NCI-H2081 treated with DMSO at 0.1 percent for 48 hours (cell line): ENCODE measurements around the gene KCNK3.
A peak's percentile ranks its signal among the peaks of the same experiment; 100 is the strongest.
"Not testable (repeated sequence)": the region's sequence is repeated elsewhere in the genome, so short reads cannot be mapped to it uniquely, and the experiment has no call there.

ENCODE experiments used
- DNase-seq: peaks from one replicate; lab custom pipeline; 2025; lab: John Stamatoyannopoulos, UW

The KCNK3 gene

DNA sequence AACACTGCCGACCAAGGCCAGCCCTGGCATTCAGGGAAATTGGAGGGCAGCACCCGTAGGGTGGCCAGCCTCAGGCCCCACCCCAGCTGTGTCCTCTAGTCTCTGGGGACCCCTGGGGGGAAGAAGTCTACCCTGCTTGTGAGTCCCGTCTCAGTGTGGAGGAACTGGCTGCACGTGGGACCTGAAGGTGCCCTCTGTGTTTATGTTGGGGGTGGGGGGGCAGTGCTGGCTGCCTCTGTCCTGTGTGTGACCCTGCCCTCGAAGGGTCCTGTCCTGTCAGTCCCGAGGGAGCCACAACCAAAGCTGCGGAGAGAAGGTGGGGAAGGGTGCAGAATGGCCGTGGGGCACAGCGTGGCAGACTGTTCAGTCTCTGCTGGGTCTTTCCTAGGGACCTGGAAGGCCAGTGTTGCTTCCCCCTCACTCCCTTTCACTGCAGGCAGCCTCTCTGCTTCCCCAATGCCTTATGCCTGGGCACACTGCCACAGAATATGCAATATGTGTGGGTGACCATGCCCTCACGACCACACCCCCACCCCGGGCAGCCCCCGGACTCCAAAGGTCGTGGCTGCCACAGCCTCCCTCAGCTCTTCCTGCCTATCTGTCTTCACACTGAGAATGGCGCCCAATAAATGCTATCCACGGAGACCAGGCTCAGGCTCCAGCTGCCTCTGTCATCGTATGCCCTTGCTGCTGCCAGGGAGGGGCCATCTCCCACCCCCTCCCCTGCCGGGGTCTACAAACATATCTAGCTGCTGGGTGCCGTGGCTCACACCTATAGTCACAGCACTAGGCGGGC lies 38.2 kb downstream of the KCNK3 start:
- no peak for DNase-seq

DNA sequence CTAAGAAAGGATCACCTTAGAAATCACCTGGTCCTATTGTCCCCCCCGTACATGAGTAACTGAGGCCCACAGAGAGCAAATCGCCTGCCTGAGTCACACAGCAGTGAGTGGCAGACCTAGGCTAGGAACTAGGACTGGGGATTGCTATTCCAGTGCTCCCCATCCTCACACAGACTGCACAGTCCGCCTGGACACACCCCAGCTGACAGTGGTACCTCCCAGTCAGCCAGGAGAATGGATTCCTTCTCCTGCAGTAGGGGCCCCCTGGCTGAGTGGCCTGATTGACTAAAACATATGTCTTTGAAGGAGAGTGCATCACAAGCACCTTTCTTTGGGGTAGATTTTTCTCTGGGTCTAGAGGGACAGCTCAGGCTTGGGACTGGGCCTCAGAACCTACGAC lies 39.2 kb downstream of the KCNK3 start:
- no peak for DNase-seq

DNA sequence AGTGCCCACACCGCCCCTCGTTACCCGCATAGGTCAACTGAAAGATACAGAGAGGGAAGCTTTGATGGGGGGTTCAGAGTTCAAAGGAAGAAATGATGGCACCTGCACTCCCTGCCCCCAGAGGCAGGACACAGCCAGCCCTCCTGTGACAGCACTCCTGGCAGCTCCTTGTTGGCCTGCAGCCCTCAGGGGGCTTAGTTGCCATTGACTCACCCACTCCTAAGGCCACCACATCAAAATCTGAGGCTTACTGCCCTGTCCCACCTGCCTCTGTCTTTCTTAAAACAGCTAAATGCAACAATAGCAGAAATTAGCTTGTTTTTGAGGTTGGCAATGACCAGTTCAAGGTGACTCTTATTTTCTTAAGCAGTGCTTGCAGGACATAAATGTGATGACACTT lies 39.9 kb downstream of the KCNK3 start:
- DNase-seq, result no peak

DNA sequence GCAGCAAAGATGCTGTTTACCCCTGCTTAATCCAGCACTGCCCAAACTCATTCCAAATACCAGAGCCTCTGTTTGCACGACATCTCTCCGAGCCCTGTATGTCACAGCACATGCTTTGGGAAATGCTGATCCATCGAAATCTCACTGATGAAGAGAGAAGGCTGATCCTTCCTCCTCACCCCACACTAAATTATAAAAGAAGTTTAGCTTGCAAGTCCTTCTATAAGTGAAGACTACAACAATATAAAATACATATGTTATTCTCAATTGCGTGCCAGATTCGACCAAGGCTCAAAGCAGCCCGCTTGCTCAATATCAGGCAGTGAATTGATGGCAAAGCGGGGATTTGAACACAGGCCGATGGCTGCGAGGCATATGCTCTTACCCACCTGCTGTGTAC lies 40.9 kb downstream of the KCNK3 start:
- no peak for DNase-seq

DNA sequence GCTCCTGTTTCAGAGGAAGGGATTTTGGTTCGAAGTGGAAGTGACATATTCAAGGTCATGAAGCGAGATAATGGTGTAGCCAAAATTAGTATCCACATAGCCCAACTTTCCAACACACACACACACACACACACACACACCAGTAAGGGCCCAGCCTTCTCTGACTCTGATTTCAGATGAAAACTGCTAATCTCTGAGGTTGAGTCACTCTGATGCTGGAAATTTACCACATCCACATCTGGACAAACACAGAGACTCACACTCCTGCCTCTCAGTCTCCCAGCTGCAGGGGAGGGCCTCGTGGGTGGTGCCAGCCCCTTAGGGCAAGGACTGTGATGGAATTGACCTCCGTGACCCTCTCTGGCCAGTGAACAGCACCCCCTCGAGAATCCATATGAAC lies 42.6 kb downstream of the KCNK3 start:
- no peak for DNase-seq

DNA sequence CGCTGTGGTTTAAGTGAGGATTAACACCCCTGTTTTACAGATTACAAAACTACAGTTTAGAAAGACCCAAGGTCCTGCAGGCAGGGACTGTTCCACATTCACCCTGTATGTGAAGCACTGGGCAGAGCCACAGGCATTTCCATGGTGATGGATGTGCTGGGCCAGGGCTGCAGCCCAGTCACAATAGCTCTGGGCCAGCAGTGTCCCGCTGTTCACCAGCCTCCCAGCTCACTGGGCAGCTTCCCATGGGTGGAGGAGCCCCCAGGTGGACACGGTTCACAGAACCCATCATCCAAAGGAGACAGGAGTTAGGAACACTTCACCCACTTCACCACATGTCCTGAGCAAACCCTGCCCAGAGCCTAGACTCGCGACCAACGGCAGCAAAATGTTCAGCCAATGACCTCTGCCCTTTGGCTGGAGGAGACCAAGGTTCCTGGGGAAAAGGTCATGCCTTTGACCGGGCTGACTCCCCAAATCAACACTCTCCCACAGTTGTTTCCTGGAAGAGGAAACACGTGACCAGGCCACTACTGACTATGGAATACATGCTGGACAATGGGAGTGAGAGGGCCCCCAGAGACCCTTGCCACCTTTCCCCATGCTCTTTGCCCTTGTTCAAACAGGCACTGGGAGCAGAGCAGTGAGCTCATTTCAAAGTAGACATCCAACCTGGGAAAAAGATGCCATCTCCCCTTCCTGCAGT lies 43.5 kb downstream of the KCNK3 start:
- DNase-seq, result no peak

DNA sequence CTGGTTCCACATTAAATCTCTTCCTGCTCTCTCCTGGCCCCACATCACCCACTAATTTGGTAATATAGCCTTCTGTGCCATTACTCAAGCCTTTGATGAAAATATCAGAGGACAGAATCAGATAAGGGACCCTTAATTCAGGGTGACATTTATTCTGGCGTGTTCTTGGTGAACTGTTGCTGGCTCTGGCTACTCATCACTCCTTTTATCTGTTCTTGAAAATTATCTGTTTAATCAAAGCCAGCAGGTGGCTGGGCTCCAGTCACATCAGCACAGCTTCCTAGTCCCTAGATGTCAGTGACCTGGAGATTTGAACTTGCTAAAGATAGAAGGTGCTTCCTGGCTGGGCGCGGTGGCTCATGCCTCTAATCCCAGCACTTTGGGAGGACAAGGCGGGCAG lies 44.7 kb downstream of the KCNK3 start:
- DNase-seq, result no peak

DNA sequence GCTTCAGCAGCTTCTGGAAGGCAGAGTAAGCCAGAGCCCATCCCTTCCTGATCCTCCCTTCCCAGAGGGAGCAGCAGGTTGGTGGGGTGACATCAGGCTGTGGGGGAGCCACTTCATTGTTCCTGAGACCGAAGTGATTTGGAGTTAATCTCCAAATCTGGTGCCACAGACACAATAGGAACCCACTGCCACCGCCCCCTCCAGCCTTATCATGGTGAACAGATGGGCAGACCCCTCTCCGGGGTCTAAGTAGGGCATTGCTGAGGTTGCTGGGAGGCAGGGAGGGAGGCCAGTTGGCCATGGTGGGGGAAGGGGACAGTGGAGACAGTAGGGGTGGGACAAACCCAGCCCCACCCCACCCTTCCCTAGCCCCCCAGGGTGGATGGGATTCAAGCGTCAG lies 46.0 kb downstream of the KCNK3 start:
- DNase-seq, result no peak

DNA sequence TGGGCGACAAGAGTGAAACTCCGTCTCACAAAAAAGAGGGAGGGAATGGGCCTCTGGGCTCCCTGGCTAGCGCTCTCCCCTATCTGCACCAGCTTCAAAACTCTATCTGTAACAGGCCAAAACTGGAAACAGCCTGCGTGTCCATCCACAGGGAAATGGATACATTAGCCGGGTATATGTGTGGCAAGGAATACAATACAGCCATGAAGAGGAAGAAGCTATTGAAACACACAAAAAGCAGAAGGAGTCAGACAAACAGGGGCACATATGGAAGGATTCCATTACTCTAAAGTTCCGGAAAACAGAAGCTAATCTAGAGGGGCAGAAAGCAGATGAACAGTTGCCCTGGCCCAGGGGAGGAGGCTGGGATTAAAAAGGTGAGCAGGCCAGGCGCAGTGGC lies 47.0 kb downstream of the KCNK3 start:
- no peak for DNase-seq

DNA sequence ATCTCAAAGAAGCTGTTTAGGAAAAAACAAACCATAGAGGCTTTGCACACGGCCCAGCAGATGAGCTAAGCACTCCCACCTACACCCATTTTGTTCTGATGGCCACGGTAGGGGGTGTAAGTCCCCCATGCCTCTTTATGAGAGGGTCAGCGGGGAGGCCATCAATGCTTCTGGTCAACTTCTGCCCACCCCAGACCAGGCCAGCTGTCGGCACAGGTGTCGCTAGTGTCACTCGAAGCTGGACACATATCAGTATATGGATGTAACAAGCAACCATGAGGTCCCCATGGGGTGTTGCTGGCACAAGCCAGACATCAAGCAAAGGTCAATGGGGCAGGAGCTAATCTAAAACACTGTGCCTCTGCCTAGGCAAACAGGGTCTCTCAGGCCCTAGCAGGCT lies 47.8 kb downstream of the KCNK3 start:
- DNase-seq, result no peak

DNA sequence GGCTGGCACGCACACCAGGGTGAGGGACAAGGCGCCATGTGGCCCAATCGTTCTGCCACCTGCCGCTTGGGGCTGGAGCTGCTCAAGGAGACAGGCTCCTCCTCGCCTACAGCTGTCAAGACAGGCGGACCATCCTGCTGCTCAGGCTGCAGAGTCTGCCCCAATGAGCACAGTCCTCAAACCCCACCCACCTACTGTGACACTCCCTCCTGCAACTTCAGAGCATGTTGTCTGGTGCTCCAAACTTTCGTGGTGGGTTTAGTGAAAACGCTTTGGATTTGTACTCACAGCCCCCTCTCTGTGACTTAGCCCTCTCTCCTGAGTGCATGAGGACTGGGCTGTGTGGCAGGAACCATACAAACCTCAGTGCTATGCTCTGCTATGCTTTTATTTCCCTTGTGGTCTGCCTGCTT lies 48.4 kb downstream of the KCNK3 start:
- DNase-seq, result no peak

DNA sequence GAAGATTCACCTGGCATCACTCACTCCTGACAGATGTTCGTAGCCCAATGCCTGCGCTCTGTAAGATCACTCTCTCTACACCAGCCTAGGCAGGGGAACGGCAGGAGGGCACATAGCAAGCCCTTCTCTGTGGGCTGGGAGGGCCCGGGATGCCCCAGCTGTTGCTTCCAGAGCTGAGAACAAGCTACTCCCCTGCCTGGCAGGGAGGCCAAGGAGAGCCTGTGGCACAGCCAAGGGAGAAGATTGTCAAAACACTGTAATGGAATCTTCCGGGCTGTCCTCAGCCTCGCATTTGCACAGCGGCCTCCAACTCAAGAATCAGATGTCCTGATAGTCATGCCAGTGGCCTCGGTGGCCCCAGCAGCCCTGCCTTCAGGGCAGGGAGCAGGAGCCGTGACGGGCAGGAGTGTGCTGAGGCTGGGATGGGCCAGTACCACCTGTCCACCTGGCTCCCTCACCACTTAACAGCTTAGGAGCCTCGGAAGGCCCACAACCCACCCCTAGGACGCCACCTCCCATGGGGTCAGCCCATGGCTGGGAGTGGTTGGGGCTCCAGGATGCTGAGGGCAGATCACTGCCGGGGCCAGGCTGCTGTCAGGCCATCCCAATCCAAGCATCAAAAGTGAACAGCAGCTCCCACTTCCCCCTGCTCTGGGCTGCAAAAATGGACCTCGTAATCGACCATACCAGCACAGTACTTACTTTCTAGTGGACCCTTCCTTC lies 49.7 kb downstream of the KCNK3 start:
- no peak for DNase-seq

DNA sequence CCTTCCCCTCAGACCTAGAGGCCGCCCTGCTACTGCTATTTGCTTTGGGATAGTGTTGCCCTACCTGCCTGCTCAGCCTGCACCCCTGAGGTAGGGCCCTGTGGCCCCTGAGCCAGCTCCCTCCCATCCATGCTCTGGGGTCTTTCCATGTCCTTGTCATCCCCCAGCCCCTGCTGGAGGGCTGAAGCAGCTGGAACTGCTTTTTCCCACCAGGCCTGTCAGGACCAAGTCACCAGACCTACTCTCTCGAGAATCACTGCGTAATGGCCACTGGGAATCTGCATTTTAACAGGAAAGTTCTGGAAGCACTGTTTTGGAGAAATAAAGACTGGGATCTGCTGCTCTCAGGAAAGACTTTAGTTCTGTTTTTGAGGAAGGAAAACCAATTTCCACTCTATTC lies 51.3 kb downstream of the KCNK3 start:
- no peak for DNase-seq

DNA sequence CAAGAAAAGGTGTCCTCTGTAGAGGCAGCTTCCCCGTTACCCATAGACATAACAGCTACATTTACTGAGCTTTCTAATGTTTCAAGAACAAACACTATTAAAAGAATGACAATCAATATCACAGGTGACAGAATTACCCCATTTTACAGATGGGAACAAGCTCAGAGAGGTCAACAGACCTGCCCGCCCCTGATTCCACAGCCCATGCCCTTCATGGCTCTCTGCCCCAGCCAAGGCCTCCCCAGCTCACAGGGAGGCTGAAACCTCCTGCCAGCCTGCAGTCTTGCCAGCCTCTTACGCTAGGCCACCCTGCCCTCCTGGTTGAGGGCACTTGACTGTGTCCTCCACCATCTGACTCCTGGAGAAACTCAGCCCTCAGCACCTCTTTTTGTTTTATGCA lies 52.4 kb downstream of the KCNK3 start:
- DNase-seq, result no peak

DNA sequence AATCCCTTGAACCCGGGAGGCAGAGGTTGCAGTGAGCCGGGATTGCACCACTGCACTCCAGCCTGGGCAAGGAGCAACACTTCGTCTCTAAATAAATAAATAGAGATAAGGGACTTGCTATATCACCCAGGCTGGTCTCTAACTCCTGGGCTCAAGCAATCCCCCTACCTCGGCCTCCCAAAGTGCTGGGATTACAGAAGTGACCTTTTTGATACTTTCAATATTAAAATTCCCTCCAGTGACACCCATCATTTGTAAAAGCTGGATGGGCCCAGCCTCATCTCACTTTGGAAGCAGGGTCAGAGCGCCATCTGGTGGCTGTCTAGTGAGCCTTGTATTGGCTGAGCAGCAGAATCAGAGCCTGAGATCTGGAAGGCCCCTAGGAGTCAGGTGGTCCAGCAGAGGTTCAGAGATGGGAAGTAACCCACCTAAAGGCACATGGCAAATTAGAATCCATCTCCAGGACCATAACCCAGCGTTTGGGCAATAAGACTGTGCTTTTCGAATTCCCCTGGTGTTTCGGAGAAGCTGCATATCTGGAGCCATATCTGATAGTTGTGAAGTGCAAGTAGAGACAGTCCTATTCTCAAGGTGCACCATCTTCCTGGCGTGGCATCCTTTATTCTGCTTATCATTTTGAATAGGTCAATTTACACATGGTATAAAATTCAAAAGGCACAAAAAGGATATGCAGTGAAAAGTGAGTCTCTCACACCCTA lies 53.2 kb downstream of the KCNK3 start:
- DNase-seq, result peak; percentile 7

DNA sequence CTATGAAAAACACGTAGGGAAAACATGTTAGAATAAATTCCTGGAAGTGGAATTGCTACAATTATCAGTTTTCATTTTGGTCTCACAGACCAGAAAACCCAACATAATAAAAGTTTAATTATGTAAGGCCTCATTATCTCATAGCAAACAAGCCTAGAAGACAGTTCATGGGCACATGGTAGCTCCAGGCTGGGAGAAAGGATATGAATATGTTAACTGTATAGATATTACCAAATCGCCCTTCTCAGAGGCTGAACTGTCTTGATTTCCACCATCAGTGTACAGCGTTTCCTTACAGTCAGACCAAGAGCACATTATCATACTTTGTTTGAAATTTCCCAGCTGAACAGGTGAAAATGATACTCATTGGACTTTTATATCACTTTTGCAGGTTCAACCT lies 54.4 kb downstream of the KCNK3 start:
- DNase-seq, result no peak

DNA sequence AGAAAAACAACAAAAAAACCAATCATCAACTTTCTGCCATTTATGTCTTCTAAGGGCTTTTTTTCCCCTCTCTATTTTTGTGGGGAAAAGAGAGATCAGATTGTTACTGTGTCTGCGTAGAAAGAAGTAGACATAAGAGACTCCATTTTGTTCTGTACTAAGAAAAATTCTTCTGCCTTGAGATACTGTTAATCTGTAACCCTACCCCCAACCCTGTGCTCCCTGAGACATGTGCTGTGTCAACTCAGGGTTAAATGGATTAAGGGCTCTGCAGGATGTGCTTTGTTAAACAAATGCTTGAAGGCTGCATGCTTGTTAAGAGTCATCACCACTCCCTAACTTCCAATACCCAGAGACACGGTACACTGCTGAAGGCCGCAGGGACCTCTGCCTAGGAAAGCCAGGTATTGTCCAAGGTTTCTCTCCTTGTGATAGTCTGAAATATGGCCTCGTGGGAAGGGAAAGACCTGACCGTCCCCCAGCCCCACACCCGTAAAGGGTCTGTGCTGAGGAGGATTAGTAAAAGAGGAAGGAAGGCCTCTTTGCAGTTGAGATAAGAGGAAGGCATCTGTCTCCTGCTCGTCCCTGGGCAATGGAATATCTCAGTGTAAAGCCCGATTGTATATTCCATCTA lies 57.4 kb downstream of the KCNK3 start:
- DNase-seq, result not testable (repeated sequence)

DNA sequence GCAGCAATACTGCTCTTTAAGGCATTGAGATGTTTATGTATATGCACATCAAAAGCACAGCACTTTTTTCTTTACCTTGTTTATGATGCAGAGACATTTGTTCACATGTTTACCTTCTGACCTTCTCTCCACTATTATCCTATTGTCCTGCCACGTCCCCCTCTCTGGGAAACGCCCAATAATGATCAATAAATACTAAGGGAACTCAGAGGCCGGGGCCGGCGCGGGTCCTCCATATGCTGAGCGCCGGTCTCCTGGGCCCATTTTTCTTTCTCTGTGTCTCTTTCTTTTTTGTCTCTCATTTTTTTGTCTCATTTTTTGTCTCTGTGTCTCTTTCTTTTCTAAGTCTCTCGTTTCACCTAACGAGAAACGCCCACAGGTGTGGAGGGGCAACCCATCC lies 57.9 kb downstream of the KCNK3 start:
- not testable (repeated sequence) for DNase-seq

DNA sequence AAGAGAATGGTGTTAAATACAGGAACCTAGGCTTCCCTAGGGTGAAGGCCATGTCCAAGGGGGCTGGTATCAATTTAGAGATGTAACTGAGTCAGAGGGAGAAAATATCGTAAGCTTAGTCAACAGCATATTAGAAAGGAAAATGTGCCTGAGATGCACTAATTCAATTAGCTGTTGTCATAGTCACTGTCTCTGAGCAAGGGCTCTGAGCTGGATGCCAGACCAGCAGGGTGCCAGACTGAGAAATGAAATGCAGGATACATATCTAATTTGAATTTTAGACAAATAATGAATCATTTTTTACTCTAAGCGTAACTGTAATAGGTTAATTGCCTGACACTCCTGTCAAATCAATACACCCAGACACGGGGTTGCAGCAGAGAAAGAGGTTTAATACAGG lies 60.1 kb downstream of the KCNK3 start:
- no peak for DNase-seq

DNA sequence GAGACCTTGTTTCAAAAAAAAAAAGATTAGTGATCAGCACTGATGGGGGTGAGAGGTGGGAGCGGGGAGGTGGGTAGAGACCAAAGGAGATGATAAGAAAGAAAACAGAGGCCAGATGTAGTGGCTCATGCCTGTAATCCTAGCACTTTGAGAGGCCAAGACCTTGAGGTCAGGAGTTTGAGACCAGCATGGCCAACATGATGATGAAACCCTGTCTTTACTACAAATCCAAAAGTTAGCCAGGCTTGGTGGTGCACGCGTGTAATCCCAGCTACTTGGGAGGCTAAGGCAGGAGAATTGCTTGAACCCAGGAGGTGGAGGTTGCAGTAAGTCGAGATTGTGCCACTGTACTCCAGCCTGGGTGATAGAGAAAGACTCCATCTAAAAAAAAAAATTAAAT lies 62.0 kb downstream of the KCNK3 start:
- DNase-seq, result no peak

DNA sequence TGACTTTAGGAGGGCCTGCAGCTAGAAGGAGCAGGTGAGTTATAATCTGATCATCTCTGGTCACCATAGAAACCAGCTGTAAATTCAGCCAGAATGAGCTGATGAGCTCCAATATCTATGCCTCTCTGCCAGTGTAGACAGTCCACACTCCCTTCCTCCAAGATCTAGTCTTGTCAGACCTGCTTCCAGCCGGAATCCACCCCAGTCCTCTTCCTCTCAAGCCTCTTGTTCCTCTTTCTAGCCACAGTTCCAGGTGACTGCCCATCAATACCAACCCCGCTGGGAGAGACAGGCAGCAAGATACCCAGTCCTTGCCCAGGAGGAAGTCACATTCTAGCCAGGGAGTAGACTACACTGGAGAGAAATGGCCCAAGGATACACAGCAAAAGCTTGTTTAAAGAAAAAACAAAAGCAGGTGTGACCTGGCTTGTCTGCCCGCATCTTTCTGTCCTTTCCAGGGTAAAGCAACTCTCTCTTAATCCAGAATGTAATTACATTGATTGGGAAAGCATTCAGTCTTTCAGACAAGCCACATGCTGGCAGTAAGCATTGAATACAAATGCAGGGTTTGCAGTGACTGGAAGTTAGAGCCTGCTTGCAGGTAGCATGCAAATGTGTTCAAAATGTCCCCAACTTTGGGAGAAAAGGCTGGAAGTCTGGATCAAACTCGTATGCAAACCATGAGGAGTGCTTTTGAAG lies 62.6 kb downstream of the KCNK3 start:
- DNase-seq, result no peak
